Adrenal gland (tissue), 5 donors: ENCODE data around the gene PTH2.

Experiments
- CTCF ChIP-seq, 6 experiments: fragments of 450-650 bp in 4 of 6; fragments of 200-600 bp in 2 of 6; sonication (generic) in 1 of 6; IDR thresholded peaks; 1 replicate in 5 of 6; 2 replicates in 1 of 6; pipeline versions ENCODE4 v1.5.1 to v1.8.0; 2016 to 2021; ENCODE audit warnings: antibody characterized with exemption in 6 of 6, mild to moderate bottlenecking in 2 of 6, moderate library complexity in 1 of 6
- POLR2A ChIP-seq, 2 donors: fragments of 450-650 bp; IDR thresholded peaks; one replicate each; pipeline ENCODE4 v1.6.1; 2017; ENCODE audit warnings: antibody characterized with exemption in 2 of 2, mild to moderate bottlenecking in 2 of 2, moderate library complexity in 1 of 2
- donor health status: DM: no; HTN: no; CAD: no.

- no peak for TF ChIP-seq CTCF (IDR thresholded peaks at IDR 0.05)
- no peak for TF ChIP-seq POLR2A (IDR thresholded peaks at IDR 0.05)
Observed at GRCh38 chr19:49407482-49408015, 15.7 kb downstream of the PTH2 start.
